GM18861 (cell line): Measurements from ENCODE around the gene DNAJA3.
"Not testable (repeated sequence)": the region's sequence is repeated elsewhere in the genome, so short reads cannot be mapped to it uniquely, and the experiment has no call there.

Source experiments
- ATAC-seq: cut with Tn5 transposase; IDR thresholded peaks from one replicate; pipeline ENCODE4 v1.9.1; 2021; ENCODE audit not compliant: unreplicated experiment

DNAJA3 gene

GRCh38 chr16:4386951-4387565, 38.6 kb upstream of the DNAJA3 start:
- ATAC-seq, result no peak

- ATAC-seq, result no peak
Observed at GRCh38 chr16:4387781-4388180, 37.9 kb upstream of the DNAJA3 start.

- no peak for ATAC-seq
Observed at GRCh38 chr16:4388271-4389021, 37.2 kb upstream of the DNAJA3 start.

GRCh38 chr16:4389051-4389955, 36.4 kb upstream of the DNAJA3 start:
- no peak for ATAC-seq

GRCh38 chr16:4390266-4391260, 35.1 kb upstream of the DNAJA3 start:
- ATAC-seq, result no peak

- no peak for ATAC-seq
Observed at GRCh38 chr16:4391631-4392381, 33.9 kb upstream of the DNAJA3 start.

GRCh38 chr16:4392382-4393239, 33.1 kb upstream of the DNAJA3 start:
- ATAC-seq, result no peak

GRCh38 chr16:4393240-4393600, 32.4 kb upstream of the DNAJA3 start:
- no peak for ATAC-seq

- not testable (repeated sequence) for ATAC-seq
Observed at GRCh38 chr16:4393850-4394249, 31.8 kb upstream of the DNAJA3 start.

- no peak for ATAC-seq
Observed at GRCh38 chr16:4395055-4395726, 30.5 kb upstream of the DNAJA3 start.

- ATAC-seq, result no peak
Observed at GRCh38 chr16:4399001-4399730, 26.5 kb upstream of the DNAJA3 start.

- no peak for ATAC-seq
Observed at GRCh38 chr16:4401094-4401501, 24.6 kb upstream of the DNAJA3 start.

GRCh38 chr16:4401510-4401909, 24.2 kb upstream of the DNAJA3 start:
- ATAC-seq, result no peak

- ATAC-seq, result no peak
Observed at GRCh38 chr16:4402439-4403132, 23.1 kb upstream of the DNAJA3 start.

- ATAC-seq, result no peak
Observed at GRCh38 chr16:4403133-4403949, 22.3 kb upstream of the DNAJA3 start.

- no peak for ATAC-seq
Observed at GRCh38 chr16:4404247-4404966, 21.3 kb upstream of the DNAJA3 start.
